ENCODE data around the gene ANKRD22.

ANKRD22 gene

GRCh38 chr10:88889559-88890337 lies 38.1 kb upstream of the ANKRD22 start:
- no peak for DNase-seq
- Histone ChIP-seq H3K9me3 (replicated peaks; ENCODE audit: insufficient read depth, low read length) (no peaks in the 10 kb centered on the region), H3K36me3 (replicated peaks; ENCODE audit: insufficient read depth, low read length) (no peaks in the 10 kb centered on the region), H3K79me2 (ENCODE audit: low read length) (no peaks in the 10 kb centered on the region), H3K27me3 (replicated peaks; ENCODE audit: insufficient read depth, low read length) (no peaks in the 10 kb centered on the region), H3K4me2 (ENCODE audit: low read depth, low read length) (no peak overlapping the region), H3K4me1 (ENCODE audit: low read length) (0 out of 2 replicates have a peak, but pooled peaks cover 4% of the 10 kb centered on the region), H4K20me1 (ENCODE audit: insufficient read depth, low read length) (no peaks in the 10 kb centered on the region), H3K4me3 (ENCODE audit: low read length) (no peak overlapping the region), H3F3A (ENCODE audit: insufficient read depth, low read length) (no peaks in the 10 kb centered on the region), H3K9me2 (replicated peaks; ENCODE audit: insufficient read depth, low read length) (no peaks in the 10 kb centered on the region), H3K27ac (ENCODE audit: low read length) (no peak overlapping the region), H2AFZ (ENCODE audit: low read length) (no peak overlapping the region), H3K9ac (ENCODE audit: low read length) (no peak overlapping the region)
- no peak for TF ChIP-seq CTCF (IDR thresholded peaks at IDR 0.05; ENCODE audit: low read length)
- TF ChIP-seq EZH2 (optimal IDR thresholded peaks at IDR 0.05; ENCODE audit: low read depth, low read length): no peak
- no peak for TF ChIP-seq EZH2phosphoT487 (IDR thresholded peaks at IDR 0.05; ENCODE audit: low read length)

- H3K79me2 ChIP-seq (ENCODE audit: low read length): 0 out of 2 replicates have a peak, but pooled peaks cover 4% of the 10 kb centered on the region
- no peak overlapping the region for H3K4me3 ChIP-seq (ENCODE audit: low read length)
- no peaks in the 10 kb centered on the region for H3K9me3 ChIP-seq (replicated peaks; ENCODE audit: insufficient read depth, low read length)
Measured at GRCh38 chr10:88888810-88889445, 37.3 kb upstream of the ANKRD22 start.

GRCh38 chr10:88886557-88886956 lies 34.9 kb upstream of the ANKRD22 start:
- H3K4me3 ChIP-seq (ENCODE audit: low read length): no peak overlapping the region
- no peak overlapping the region for H3K9ac ChIP-seq (ENCODE audit: low read length)
- H3F3A ChIP-seq (ENCODE audit: insufficient read depth, low read length): no peaks in the 10 kb centered on the region
- peaks cover 9% of the 10 kb centered on the region; the same call in 1 of the 2 replicates for H3K79me2 ChIP-seq (ENCODE audit: low read length)
- H3K9me3 ChIP-seq (replicated peaks; ENCODE audit: insufficient read depth, low read length): no peaks in the 10 kb centered on the region
- DNase-seq: no peak
- H3K36me3 ChIP-seq (replicated peaks; ENCODE audit: insufficient read depth, low read length): no peaks in the 10 kb centered on the region
- H4K20me1 ChIP-seq (ENCODE audit: insufficient read depth, low read length): no peaks in the 10 kb centered on the region
- H3K9me2 ChIP-seq (replicated peaks; ENCODE audit: insufficient read depth, low read length): no peaks in the 10 kb centered on the region
- H2AFZ ChIP-seq (ENCODE audit: low read length): no peak overlapping the region
- peaks cover 14% of the 10 kb centered on the region; the same call in 1 of the 2 replicates for H3K4me1 ChIP-seq (ENCODE audit: low read length)
- H3K27me3 ChIP-seq (replicated peaks; ENCODE audit: insufficient read depth, low read length): no peaks in the 10 kb centered on the region
- no peak overlapping the region for H3K27ac ChIP-seq (ENCODE audit: low read length)
- no peak overlapping the region for H3K4me2 ChIP-seq (ENCODE audit: low read depth, low read length)
- TF ChIP-seq CTCF (IDR thresholded peaks at IDR 0.05; ENCODE audit: low read length): no peak
- TF ChIP-seq EZH2phosphoT487 (IDR thresholded peaks at IDR 0.05; ENCODE audit: low read length): no peak
- TF ChIP-seq EZH2 (optimal IDR thresholded peaks at IDR 0.05; ENCODE audit: low read depth, low read length): no peak

More at GRCh38 chr10:88888810-88889445, 37.3 kb upstream of the ANKRD22 start:
- no peaks in the 10 kb centered on the region for H3F3A ChIP-seq (ENCODE audit: insufficient read depth, low read length)
- H4K20me1 ChIP-seq (ENCODE audit: insufficient read depth, low read length): no peaks in the 10 kb centered on the region
- no peaks in the 10 kb centered on the region for H3K27me3 ChIP-seq (replicated peaks; ENCODE audit: insufficient read depth, low read length)
- H3K9me2 ChIP-seq (replicated peaks; ENCODE audit: insufficient read depth, low read length): no peaks in the 10 kb centered on the region
- H3K27ac ChIP-seq (ENCODE audit: low read length): no peak overlapping the region
- H2AFZ ChIP-seq (ENCODE audit: low read length): no peak overlapping the region
- H3K4me1 ChIP-seq (ENCODE audit: low read length): 0 out of 2 replicates have a peak, but pooled peaks cover 4% of the 10 kb centered on the region
- no peak for TF ChIP-seq EZH2phosphoT487 (IDR thresholded peaks at IDR 0.05; ENCODE audit: low read length)
- no peak for TF ChIP-seq CTCF (IDR thresholded peaks at IDR 0.05; ENCODE audit: low read length)
- no peak for TF ChIP-seq EZH2 (optimal IDR thresholded peaks at IDR 0.05; ENCODE audit: low read depth, low read length)
- no peak overlapping the region for H3K9ac ChIP-seq (ENCODE audit: low read length)
- no peaks in the 10 kb centered on the region for H3K36me3 ChIP-seq (replicated peaks; ENCODE audit: insufficient read depth, low read length)
- no peak for DNase-seq
- no peak overlapping the region for H3K4me2 ChIP-seq (ENCODE audit: low read depth, low read length)
